Stimulated activated CD4-positive, alpha-beta T cell treated with anti-CD3 and anti-CD28 coated beads, Interleukin-12 subunit alpha, Interleukin-12 subunit beta, amount 100 ng/mL, for 24 hours (primary cell): ENCODE data around the gene JAKMIP1.

ENCODE experiments used
- DNase-seq, 2 experiments: peaks; one replicate each; pipeline ENCODE4 v3.0.0-alpha.2; 2020; ENCODE audit warnings: low read depth in 2 of 2

Gene JAKMIP1

DNA sequence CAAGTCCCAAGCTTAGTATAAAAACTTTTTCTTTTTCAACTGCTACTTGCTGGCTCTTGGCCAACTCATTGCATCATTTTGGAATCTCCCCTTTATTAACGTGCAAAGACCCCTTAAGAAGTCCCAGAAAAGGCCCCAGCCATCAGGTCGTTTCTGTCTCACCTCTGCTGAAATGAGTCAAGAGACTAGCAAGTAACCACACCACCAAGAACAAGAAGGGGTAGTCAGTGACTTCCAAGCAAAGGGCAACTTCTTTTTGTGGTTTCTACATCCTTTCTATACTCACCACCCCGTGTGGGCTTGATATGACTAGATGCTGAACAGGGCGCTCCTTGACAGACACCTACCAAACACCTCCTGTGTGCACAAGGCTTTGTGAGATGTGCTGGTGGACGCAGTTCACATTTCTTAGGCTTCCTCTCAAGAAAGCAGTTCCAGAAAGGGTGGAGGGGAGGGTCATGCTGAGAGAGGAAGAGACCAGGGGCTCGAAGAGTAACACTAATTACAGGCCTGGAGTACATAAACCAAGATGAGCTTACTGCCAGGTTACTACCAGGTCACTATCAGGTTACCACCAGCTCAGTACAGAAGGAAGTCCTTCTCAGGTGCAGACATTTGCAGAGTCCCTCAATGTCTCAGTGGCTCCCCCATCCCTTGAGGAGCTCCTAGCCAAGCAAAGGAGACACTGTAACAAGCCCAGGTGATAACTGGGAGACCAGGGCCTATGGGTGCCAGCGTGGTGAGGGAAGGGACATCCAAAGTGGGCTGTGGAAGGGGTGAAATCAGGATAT lies 19.3 kb downstream of the JAKMIP1 start:
- no peak for DNase-seq

DNA sequence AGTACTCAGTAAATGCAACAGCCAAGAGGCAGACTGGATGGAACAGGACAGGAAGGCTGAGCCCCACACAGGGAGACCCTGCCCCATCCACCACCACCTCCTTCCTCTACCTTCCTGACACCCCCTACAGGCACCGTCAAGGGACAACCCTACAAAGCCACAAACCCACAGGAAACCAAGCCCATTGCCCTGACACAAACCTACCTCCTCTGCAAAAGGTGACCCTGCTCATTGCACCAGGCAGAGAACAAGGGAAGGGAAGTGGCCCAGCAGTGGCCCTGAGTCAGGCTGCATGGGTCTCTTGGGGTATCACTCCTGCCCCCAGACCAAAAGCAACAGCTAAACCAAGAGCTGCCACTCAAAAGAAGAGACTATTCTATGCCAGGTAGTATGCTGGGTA lies 21.0 kb downstream of the JAKMIP1 start:
- no peak for DNase-seq

DNA sequence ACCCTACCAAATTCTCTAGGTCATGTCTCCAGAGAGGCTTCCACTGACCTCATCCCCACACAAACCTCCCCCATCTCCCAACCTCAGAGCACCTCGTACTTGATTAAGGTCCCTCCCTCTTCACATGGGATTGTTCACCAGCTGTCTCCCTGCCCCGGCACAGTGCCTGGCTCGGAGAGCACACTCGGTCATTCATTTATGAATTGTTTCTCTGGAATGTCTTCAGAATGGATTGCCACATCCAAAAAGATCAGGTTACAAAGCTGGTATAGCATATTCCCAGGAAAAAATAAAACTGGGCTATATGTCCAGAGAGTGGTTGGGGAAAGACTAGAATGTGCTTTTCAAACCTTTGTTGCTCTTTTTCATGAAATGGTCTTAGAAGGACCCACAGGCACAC lies 21.6 kb downstream of the JAKMIP1 start:
- DNase-seq = no peak

DNA sequence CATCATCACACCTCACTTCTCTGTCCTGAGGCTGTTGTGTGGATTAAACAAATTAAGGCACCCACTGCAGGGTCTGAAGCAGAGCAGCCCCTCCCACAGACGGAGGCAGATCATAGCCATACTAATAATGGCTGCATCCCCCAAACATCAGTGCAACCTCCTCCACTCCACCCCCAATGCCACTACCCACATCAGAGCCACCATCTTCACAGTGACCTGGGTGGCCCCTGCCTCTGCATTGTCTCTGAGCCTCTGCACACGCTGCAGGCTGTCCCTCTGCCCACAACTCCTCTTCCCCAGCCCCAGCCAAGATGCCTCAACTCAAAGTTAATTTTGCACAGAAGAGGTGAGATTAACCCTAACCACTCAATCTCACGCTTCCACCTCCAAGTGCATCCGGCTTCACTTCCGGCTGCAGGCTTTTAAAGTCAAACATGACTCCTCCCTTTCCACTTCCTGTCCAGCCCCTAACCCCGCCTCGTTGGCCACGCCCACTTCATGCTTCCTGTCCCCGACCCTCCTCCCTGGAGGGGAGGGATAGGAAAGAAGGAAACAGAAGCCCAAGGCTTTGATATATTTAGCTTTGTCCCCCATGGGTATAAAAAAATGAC lies 22.7 kb downstream of the JAKMIP1 start:
- no peak for DNase-seq

DNA sequence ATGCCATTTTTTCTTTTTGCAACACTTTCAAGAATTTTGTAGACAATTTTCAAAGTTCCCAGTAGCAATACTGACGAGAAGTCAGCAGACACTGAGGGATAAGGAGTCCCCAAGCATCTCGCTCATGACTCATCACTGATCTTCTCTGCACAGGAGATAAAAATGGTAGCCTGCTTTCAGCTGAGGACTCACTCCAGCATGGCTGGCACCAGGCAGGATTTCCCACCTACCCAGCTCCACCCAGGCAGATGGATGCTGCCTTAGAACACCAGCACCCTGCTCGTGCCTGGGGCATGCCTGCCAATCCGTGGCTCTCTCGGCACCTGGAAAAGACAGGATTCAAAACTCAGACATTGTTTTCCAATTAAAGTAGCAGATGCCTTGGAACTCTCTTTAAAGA lies 24.9 kb downstream of the JAKMIP1 start:
- DNase-seq = no peak

DNA sequence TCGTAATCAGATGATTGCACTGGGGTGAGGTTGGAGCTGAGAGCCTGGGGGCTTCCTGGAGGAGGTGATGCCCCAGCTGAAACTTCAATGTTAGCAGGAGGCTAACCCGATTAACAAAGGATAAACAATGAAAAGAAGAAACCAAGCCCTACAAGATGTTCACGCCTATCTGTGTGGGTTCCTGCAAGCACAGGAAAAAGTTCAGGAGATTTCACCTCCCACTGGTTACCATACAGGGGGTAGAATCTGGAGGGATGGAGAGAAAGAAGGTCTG lies 27.5 kb downstream of the JAKMIP1 start:
- DNase-seq = no peak

DNA sequence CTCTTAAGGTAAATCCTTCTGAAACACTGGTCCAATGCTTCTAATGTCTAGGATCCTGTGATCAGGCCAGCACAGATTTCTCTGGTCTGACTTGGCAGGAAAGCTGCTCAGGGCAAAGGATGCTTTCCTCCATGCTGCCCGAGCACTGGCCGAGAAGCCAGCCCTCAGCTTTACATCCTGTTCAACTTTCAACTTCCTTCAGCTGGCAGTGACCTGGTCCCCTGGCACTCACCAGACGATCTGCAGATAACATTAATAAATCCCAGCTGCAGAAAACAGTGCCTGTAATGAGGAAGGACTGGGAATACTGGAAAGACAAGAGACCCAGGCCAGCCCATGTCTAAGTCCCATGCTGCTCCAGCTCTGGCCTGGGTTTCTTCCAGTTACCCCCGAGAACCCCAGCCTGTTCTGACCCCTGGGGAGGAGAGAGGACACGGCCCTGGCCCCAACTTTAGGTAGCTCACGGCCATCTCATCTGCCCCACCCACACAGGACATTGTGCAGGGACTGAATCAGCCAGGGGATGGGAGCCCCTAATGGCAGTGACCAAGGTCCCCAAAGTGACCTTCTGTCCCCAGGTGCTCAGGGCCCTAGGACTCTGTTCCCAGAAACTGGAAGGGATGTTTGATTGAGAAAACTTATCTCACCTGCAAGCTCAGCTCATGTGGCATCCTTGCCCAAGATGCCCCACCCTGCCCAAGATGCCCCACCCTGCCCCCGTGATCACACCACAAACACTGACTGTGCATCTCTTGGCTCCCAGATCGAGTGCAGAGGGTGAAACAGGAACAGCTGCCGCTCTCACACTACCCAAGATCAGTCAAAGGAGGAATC lies 28.0 kb downstream of the JAKMIP1 start:
- no peak for DNase-seq

DNA sequence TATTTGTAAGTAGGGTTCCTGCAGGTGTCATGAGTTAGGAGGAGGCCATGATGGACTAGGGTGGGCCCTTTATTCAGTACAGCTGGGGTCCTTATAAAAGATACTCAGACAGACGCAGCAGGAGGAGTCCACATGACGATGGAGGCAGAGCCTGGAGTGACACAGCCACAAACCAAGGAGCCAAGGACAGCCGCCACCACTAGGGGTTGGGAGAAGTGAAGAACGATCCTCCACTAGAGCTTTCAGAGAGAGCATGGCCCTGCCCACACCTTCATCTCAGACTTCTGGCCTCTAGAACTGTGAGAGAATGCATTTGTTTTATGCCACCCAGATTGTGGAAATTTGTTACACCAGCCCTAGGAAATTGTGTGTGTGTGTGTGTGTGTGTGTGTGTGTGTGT lies 31.1 kb downstream of the JAKMIP1 start:
- DNase-seq = no peak

DNA sequence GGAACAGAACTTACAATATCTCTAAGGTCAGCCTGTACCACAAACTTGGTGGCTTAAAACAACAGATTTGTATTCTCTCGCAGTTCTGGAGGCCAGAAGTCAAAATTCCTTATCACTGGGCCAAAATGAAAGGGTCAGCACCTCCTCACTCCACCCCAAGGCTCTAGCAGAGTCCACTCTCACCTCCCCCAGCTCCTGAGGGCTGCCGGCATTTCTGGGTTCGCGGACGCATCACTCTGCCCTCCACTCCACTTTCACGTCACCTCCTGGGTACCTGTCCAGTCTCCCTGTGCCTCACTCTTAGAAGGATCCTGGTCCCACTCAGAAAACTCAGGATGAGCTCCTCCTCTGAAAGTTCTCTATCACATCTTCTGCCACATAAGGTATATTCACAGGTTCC lies 34.6 kb downstream of the JAKMIP1 start:
- DNase-seq = no peak

DNA sequence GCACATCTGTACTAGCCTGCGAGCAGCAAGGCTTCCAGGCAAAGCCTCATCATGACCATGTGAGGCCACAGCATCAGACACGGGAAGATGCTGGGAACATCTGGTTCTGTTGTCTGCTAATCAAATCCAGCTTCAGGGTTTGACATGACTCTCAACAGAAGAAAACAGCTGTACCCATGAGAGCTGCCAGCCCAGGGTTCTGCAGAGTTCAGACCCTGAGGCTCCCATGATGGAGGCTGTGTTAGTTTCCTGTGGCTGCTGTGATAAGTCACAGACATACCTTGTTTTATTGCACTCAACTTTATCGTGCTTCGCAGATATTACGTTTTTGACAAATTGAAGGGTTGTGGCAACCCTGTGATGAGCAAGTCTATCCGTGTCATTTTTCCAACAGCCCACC lies 37.5 kb downstream of the JAKMIP1 start:
- no peak for DNase-seq

DNA sequence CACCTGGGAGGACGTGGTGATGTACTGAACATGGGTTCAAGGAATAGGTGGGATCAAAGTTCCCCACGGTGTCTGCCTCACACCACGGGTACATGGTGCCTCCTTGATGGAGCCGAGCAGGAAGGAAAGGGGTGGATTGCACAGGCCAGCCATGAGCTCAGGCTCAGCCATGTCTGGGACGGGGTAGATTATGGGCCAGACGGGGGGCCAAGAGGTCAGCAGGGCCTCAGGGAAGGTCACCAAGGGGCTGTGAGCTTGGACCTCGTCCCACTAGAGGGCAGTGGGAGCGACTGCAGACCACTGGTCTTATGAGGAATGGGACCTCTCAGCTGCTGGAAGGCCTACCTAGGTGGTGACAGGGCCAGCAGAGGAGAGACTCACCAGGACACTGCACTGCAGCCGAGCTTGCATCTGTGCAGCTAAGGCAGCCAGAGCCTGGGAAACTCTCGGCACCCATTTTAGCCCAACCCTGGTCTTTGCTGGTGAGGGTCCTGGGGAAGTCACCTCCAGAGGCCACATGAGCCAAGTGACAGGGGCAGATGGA lies 38.4 kb downstream of the JAKMIP1 start:
- DNase-seq = no peak

DNA sequence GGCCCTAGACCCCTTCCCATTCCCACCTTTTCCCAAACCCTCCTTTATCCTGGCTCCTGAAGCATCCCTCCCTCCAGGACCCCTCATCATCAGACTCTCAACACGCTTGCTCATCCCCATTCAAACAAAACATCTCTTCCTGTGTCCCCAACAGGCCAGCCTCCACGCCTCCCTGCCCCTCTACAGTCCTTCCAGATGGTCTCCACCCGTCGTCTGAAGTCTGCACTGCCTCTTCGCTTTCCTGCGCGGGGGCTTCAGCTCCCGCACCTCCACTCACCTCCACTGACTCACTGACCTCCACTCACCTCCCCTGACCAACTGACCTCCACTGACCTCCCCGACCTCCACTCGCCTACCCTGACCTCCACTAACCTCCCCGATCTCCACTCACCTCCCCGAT lies 39.8 kb downstream of the JAKMIP1 start:
- DNase-seq = no peak

DNA sequence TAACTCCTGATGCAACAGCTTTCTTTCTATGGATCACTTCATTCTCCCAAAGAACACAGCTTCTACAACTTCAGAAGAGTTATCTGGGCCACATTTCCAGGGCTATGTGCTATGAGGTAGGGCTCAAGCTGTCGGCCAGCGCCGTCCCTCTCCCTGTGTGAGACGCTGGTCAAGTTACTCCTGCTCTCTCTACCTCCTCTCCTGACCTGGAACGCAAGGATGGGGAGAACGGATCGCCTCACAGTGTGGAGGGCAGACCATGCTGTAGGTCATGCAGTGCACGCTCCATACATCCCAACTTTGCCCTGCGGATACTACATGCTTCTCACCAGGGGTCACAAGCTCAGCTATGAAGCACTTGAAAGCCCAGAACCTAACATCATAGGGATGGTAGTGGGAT lies 42.4 kb downstream of the JAKMIP1 start:
- DNase-seq = no peak

DNA sequence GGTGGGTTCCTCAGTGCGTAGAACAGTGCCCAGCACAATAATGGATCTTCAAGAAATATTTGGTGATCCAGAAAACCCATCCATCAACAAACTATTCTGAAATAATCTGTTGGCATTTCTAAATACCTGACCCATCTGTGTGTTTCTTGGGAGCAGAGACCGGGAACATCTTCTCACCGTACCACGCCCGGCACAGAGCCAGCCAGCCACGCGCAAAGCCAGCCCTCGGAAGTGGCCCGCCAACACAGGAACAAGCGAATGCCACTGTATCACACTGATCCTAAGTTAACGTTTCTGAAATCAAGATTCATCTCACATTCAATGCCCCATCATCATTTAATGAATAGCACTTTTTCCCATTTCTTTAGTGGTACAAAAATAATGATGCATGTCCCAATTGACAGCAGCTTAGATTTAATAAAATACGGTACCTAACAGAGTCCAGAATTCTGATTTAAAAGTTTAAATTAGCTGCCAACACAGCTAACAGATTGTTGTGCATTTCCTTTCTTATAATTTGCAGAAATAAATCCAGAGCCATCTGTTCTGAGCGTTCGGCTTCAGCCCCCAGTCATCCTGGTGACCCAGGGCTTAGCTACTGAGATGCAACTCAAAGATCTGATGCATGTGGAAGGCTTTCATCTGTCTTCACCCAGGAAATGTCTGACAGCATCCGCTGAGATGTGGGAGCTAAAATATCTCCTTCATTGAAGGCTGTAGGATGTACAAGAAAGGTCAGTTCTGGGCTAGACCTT lies 44.2 kb downstream of the JAKMIP1 start:
- no peak for DNase-seq

DNA sequence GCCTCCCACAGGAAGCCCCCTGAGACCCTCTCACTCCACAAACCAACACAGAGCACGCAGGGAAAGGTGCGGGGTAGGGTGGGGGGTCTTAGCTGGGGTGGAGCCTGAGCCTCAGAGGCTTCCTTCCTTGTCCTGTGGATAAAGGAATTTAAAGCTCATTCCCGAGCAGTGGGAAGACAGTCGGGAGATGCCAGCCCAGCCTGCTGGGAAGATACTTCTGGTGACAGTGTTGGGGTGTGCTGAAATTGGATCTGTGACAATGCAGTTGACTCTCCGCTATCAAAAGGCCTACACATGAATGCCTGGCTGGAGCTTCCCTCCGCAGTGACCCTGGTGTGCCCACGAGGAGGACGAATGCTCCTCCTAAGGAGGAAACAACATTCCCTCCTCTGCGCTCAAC lies 45.5 kb downstream of the JAKMIP1 start:
- DNase-seq = no peak

DNA sequence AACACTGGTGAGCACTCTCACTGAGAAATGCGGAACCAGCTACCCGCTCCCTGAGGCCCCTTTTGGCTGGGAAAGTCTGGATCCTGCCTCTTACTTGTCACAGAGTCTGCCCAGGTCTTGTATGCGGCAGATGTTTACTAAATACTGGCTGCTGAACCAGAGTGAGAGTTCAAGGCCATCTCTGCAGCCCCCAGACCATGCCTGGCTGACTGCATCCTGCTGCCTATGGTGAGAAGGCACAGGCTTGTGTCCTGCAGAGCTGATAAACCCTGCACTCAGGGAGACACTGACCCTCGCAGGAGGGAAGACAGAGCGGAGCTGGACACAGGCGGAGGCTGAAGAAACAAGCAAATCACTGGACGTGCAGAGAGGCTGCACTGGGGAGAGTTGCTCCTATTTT lies 46.5 kb downstream of the JAKMIP1 start:
- no peak for DNase-seq

DNA sequence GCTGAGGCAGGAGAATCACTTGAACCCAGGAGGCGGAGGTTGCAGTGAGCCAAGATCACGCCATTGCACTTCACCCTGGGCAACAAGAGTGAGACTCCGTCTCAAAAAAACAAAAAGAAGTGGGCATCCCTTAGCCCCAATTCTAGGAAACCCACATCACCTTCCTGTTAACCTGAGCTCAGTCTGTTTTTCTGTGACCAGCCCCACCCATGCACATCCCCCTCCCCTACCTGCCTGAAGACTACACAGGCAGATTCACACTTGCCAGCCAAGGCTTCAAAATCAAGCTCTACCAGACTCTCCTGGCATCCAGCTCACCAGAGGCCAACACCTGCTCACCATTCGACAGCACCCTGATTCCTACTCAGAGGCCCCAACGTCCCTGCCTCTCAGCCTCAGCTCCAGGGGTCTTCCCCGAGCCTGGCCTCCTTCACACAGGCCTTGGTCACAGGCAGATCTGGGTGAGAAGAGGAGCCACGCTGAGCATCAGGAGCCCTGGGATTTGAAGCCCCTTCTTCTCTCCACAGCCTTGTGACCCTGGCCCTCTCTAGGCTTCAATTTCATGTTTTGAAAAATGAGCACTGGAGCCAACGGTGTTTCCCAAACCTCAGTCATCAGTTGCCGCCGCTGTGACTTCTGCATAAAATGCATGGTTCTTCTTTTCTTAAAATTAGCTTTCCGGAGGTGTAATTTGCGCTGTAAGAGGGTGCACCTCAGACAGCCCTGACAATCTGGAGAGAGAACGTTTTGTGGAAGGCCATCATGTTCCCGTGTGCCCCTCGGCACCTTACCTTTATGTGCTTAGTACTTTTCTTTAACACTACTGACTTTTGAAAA lies 47.3 kb downstream of the JAKMIP1 start:
- DNase-seq = no peak

DNA sequence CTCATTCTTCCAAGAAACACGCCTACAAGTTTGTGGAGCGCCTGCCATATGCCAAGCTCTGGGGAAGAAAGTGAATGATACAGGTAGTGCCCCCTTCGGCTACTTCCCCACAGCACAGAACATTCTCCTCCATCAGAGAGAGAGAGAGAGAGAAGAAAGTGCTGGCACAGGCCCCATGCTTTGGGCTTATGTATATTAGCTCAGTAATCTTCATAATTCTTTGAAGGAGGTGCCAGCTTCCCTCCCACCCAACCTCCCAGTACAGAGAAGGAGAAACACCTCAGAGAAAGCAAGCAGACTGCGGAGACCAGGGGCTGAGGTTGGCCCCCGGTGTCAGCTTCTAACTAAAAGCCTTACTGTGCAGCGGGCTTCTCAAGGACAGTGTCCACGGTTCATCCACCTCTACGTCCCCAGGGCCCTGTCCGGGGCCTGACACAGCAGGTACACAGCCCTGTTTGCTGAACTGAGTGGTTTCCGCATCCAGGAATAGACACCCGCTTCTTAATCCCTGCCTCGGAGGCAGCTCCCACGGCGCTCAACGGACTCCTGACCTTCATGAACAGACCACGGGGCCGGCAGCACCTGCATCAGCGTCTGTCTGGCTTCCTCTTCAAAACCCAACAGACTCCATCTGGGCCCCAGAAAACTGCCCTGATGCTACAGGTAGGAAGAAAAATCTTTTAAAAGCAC lies 50.2 kb downstream of the JAKMIP1 start:
- DNase-seq = no peak

DNA sequence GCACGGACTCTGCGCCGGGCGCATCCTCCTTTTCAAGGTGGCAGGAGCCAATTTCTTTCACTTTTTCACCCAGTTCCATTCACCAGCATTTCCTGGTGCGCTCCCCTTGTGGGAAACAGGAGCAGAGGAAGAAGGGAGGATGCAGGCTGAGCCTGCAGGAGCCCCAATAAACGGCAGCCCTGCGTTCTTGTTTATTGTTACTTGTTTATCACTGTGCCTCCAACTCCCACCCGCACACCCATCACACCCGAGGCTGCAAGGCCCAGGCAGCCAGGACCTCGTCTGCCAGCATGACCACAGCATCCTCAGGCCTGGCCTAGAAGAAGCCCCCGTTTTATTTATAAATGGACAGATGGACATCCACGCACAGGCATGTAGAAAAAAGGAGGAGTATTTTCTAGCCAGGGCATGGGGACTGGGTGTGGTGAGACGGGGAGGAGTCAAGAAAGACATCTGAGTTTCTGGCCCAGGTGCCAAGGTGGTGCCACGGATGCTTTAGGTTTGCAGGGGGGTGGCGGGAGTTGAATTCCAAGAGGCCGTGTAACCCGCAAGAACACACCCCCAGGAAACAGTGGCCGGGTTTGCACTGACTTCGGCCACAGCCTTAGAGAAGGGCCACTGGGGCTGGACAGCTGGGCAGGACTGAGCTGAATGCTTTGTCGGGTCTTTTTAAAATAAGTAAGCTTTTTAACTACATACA lies 51.7 kb downstream of the JAKMIP1 start:
- no peak for DNase-seq

DNA sequence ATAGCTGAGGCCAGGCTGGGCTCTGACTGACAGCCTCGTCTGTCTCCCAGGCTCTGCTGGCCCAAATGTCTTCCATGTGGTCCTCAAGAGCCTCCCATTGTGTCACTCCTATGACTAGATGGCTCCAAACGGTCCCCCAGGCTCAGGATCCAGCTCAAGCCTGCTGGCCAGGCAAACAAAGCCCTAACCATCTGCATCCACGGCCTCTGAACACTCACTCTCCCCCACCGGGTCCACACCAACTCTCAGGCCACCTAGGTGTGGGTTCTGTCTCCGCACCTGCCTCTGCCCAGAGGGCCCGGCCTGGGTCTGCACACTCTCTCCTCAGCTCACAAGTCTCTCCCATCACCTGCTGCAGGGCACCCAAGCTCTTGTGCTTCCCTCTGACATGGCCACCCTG lies 52.9 kb downstream of the JAKMIP1 start:
- DNase-seq = no peak
